ENCODE data around the gene MIEN1. TPM values are rescaled to one million over a fixed set of nuclear protein-coding genes. Genes with fewer than 3 reads are reported as not detected.

The MIEN1 gene
- total and polyA plus RNA-seq, 2 of the 13 experiments (the other 11 are each of a cell fraction or from before 2014, with no cell fraction given) = 40.6 to 56.6 TPM

- TF ChIP-seq ZNF121 (CRISPR knock-in tag; IDR thresholded peaks at IDR 0.05) = peak; percentile 47; the same call in 1 of the 2 replicates
- no peak for TF ChIP-seq CTCF (CRISPR knock-in tag; IDR thresholded peaks at IDR 0.05)
- no peak for TF ChIP-seq TFDP2 (CRISPR knock-in tag; IDR thresholded peaks at IDR 0.05)
- TF ChIP-seq SP4 (CRISPR knock-in tag; IDR thresholded peaks at IDR 0.05) = peak; percentile 73; the same call in 1 of the 2 replicates
- TF ChIP-seq ZBTB21 (CRISPR knock-in tag; IDR thresholded peaks at IDR 0.05) = no peak
- TF ChIP-seq RAD51 (IDR thresholded peaks at IDR 0.05; ENCODE audit: borderline replicate concordance) = no peak
- TF ChIP-seq ZNF430 (CRISPR knock-in tag; IDR thresholded peaks at IDR 0.05) = no peak
- TF ChIP-seq ZNF782 (CRISPR knock-in tag; IDR thresholded peaks at IDR 0.05; ENCODE audit: borderline replicate concordance) = no peak
- TF ChIP-seq ZNF512 (CRISPR knock-in tag; IDR thresholded peaks at IDR 0.05) = no peak
- no peak for TF ChIP-seq ZNF136 (CRISPR knock-in tag; IDR thresholded peaks at IDR 0.05; ENCODE audit: low read depth)
- no peak for TF ChIP-seq MED13 (CRISPR knock-in tag; IDR thresholded peaks at IDR 0.05)
- TF ChIP-seq UBTF (CRISPR knock-in tag; IDR thresholded peaks at IDR 0.05) = peak; percentile 47; the same call in 1 of the 2 replicates
- no peak; the same call in 1 of the 2 replicates for TF ChIP-seq TRAFD1 (CRISPR knock-in tag; IDR thresholded peaks at IDR 0.05; ENCODE audit: borderline replicate concordance)
- no peak for TF ChIP-seq MAFG (CRISPR knock-in tag; IDR thresholded peaks at IDR 0.05)
- TF ChIP-seq TERF1 (CRISPR knock-in tag; IDR thresholded peaks at IDR 0.05) = no peak
- TF ChIP-seq ZNF101 (CRISPR knock-in tag; IDR thresholded peaks at IDR 0.05; ENCODE audit: borderline replicate concordance, low read depth) = no peak
- peak; percentile 45; the same call in 1 of the 2 replicates for TF ChIP-seq HIVEP1 (CRISPR knock-in tag; IDR thresholded peaks at IDR 0.05)
- peak; percentile 48; the same call in 1 of the 2 replicates for TF ChIP-seq KDM2A (CRISPR knock-in tag; IDR thresholded peaks at IDR 0.05; ENCODE audit: borderline replicate concordance, low read depth)
- no peak for TF ChIP-seq ZNF3 (CRISPR knock-in tag; IDR thresholded peaks at IDR 0.05)
These were observed 10.2 kb upstream of the MIEN1 start (continued) for GRCh38 chr17:39740357-39741111.

Measured in HepG2 (cell line).